Thyroid gland (tissue), 4 donors: ENCODE data around the gene COASY. TPM values are rescaled to one million over a fixed set of nuclear protein-coding genes. Genes with fewer than 3 reads are reported as not detected.
"Not testable (repeated sequence)": the region's sequence is repeated elsewhere in the genome, so short reads cannot be mapped to it uniquely, and the experiment has no call there.

ENCODE experiments used
- DNase-seq, 2 donors: peaks; one replicate each; pipeline ENCODE4 v3.0.0-alpha.2; 2019
- H3K27ac ChIP-seq, 3 donors: fragments of 200-600 bp; sonication (generic); 1 replicate in 2 of 3; 2 replicates in 1 of 3; pipeline ENCODE4 v1.5.1; 2016 to 2019; ENCODE audit warnings: mild to moderate bottlenecking in 1 of 3, moderate library complexity in 1 of 3
- H3K27me3 ChIP-seq: fragments of 200-600 bp; sonication (generic); one replicate; pipeline ENCODE4 v1.5.1; 2019
- H3K36me3 ChIP-seq, 2 donors: fragments of 200-600 bp; sonication (generic); one replicate each; pipeline ENCODE4 v1.5.1; 2016 to 2019
- H3K4me1 ChIP-seq, 2 donors: fragments of 200-600 bp; sonication (generic); one replicate each; pipeline ENCODE4 v1.5.1; 2017 to 2019
- H3K4me3 ChIP-seq, 3 donors: fragments of 200-600 bp; sonication (generic); replicated peaks in 1 of 3; 1 replicate in 2 of 3; 2 replicates in 1 of 3; pipeline ENCODE4 v1.5.1; 2016; ENCODE audit warnings: mild to moderate bottlenecking in 1 of 3
- H3K9me3 ChIP-seq: fragments of 200-600 bp; sonication (generic); one replicate; pipeline ENCODE4 v1.5.1; 2017
- POLR2A ChIP-seq, 2 donors: fragments of 450-650 bp; IDR thresholded peaks; one replicate each; pipeline ENCODE4 v1.6.1; 2017; ENCODE audit warnings: antibody characterized with exemption in 2 of 2, mild to moderate bottlenecking in 2 of 2, moderate library complexity in 1 of 2
- WGBS, 2 donors: methylation state at CpG; one replicate each; pipeline ENCODE4 v1.1.5; 2017; 5-methylcytosine and 5-hydroxymethylcytosine counted together
- intact Hi-C: fragments of 100-400 bp; cut with DNase I; formaldehyde crosslinking; loops from one replicate; pipeline ENCODE4 v1.15.1; 2023
- total RNA-seq, 4 donors: library from RNA; depleted of rRNA; stranded (reverse); fragments of >200 nt; gene quantifications; one replicate each; pipeline ENCODE4 v1.2.3, GENCODE V29; 2016
- TF ChIP-seq, protein P1 (sequence below), 6 experiments: fragments of 200-600 bp in 3 of 6; fragments of 450-650 bp in 3 of 6; sonication (generic) in 3 of 6; IDR thresholded peaks; one replicate each; pipeline ENCODE4 v1.5.1; 2016 to 2019; ENCODE audit warnings: antibody characterized with exemption in 6 of 6, mild to moderate bottlenecking in 2 of 6, inconsistent platforms in 1 of 6, moderate library complexity in 1 of 6

COASY gene
- total RNA-seq, 4 donors from 2014 or later = 32.7 to 60.9 (median 48.7) TPM

DNA sequence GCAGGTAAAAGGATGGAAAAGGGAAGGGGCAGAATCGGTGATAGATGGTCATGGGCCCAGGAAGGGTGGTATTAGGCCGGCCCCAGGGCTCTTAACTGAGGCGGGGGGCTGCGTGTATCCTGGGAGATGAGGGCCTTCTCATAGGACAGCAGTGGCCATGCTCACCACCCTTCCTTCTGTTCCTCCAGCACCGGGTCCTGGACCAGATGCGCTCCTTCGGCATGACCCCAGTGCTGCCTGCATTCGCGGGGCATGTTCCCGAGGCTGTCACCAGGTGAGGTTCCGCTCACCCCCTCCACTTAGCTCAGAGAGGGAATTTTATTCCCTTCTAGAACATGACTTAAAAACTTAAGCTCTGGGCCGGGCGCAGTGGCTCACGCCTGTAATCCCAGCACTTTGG, 23.5 kb upstream of the COASY start:
- peaks cover 19 to 21% of the 10 kb centered on the region in 2 donors for H3K36me3 ChIP-seq
- 96 to 98% methylated on average over 14 of the region's 14 CpGs for WGBS, 2 donors
- H3K27ac ChIP-seq = no peak overlapping the region
- intact Hi-C loops = no loop called here
- no peak for DNase-seq
- no peaks in the 10 kb centered on the region for H3K27me3 ChIP-seq
- H3K4me1 ChIP-seq = peaks cover 8 to 19% of the 10 kb centered on the region in 2 donors
- H3K4me3 ChIP-seq = no peak overlapping the region
- TF ChIP-seq, protein P1, sequence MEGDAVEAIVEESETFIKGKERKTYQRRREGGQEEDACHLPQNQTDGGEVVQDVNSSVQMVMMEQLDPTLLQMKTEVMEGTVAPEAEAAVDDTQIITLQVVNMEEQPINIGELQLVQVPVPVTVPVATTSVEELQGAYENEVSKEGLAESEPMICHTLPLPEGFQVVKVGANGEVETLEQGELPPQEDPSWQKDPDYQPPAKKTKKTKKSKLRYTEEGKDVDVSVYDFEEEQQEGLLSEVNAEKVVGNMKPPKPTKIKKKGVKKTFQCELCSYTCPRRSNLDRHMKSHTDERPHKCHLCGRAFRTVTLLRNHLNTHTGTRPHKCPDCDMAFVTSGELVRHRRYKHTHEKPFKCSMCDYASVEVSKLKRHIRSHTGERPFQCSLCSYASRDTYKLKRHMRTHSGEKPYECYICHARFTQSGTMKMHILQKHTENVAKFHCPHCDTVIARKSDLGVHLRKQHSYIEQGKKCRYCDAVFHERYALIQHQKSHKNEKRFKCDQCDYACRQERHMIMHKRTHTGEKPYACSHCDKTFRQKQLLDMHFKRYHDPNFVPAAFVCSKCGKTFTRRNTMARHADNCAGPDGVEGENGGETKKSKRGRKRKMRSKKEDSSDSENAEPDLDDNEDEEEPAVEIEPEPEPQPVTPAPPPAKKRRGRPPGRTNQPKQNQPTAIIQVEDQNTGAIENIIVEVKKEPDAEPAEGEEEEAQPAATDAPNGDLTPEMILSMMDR (IDR thresholded peaks at IDR 0.05) = no peak
- no peak for TF ChIP-seq POLR2A (IDR thresholded peaks at IDR 0.05)
- H3K9me3 ChIP-seq = no peaks in the 10 kb centered on the region

DNA sequence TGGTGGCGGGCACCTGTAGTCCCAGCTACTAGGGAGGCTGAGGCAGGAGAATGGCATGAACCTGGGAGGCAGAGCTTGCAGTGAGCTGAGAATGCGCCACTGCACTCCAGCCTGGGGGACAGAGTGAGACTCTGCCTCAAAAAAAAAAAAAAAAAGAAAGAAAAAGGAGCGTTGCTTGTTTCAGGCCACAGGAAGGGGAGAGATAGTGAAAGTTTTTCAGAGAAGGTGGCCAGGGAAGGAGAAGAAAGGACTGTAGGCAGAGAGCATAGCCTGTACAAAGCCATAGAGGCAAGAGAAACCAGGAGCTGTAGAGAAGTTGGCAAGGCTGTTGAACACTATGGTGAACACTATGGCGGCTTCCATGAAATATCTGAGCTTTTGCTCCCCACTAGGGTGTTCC, 21.4 kb upstream of the COASY start:
- H3K9me3 ChIP-seq, intact Hi-C loops, DNase-seq, H3K4me3 ChIP-seq, H3K27me3 ChIP-seq, H3K27ac ChIP-seq: not testable (repeated sequence)
- WGBS, 2 donors = 94 to 97% methylated on average over 4 of the region's 4 CpGs
- peaks cover 8 to 11% of the 10 kb centered on the region in 2 donors for H3K4me1 ChIP-seq
- H3K36me3 ChIP-seq = peaks cover 21 to 30% of the 10 kb centered on the region in 2 donors

DNA sequence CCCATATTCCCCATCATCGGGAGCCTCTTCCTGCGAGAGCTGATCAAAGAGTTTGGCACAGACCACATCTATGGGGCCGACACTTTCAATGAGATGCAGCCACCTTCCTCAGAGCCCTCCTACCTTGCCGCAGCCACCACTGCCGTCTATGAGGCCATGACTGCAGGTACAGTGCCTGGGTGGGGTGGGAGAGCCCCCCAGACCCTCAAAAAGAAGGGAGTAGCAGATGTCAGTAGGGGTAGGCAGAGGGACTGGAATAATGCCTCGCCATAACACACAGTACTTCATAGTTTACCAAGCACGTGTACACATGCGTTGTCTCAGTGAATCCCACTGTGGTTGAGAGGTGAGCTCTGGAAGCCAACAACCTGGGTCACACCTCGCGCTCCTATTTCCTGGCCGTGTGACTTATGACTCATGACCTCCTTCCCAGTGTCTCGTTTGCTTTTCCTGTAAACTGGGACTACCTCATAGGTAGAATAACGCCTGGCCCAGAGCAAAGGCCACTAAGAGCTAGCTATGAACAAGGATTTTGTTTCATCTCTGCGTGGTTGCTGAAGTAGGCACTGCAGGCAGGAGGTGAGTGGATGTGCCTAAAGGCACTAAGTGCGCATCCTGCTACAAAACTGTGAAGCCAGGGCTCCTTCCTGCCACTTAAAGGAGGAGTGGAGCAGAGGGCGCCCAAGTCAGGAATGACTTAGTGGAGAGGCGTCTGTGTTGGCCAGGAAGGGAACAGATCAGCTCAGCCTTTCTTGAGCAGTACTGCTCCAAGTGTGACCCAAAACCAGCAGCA, 20.7 kb upstream of the COASY start:
- WGBS, 2 donors = 85 to 89% methylated on average over 13 to 17 of the region's 17 CpGs
- no peaks in the 10 kb centered on the region for H3K27me3 ChIP-seq
- TF ChIP-seq POLR2A (IDR thresholded peaks at IDR 0.05) = no peak
- TF ChIP-seq, protein P1 (IDR thresholded peaks at IDR 0.05) = no peak
- no peak for DNase-seq
- H3K4me1 ChIP-seq = peaks cover 8 to 9% of the 10 kb centered on the region in 2 donors
- H3K27ac ChIP-seq = no peak overlapping the region
- intact Hi-C loops = no loop called here
- H3K4me3 ChIP-seq = no peak overlapping the region
- no peaks in the 10 kb centered on the region for H3K9me3 ChIP-seq
- H3K36me3 ChIP-seq = peaks cover 21 to 30% of the 10 kb centered on the region in 2 donors

DNA sequence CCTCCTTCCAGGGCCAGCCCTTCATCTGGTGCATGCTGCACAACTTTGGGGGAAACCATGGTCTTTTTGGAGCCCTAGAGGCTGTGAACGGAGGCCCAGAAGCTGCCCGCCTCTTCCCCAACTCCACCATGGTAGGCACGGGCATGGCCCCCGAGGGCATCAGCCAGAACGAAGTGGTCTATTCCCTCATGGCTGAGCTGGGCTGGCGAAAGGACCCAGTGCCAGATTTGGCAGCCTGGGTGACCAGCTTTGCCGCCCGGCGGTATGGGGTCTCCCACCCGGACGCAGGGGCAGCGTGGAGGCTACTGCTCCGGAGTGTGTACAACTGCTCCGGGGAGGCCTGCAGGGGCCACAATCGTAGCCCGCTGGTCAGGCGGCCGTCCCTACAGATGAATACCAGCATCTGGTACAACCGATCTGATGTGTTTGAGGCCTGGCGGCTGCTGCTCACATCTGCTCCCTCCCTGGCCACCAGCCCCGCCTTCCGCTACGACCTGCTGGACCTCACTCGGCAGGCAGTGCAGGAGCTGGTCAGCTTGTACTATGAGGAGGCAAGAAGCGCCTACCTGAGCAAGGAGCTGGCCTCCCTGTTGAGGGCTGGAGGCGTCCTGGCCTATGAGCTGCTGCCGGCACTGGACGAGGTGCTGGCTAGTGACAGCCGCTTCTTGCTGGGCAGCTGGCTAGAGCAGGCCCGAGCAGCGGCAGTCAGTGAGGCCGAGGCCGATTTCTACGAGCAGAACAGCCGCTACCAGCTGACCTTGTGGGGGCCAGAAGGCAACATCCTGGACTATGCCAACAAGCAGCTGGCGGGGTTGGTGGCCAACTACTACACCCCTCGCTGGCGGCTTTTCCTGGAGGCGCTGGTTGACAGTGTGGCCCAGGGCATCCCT, 18.5 kb upstream of the COASY start:
- no peak overlapping the region for H3K4me3 ChIP-seq
- H3K27me3 ChIP-seq = no peaks in the 10 kb centered on the region
- H3K27ac ChIP-seq = no peak overlapping the region
- WGBS, 2 donors = 94 to 95% methylated on average over 21 to 34 of the region's 39 CpGs
- peaks cover 19 to 30% of the 10 kb centered on the region in 2 donors for H3K36me3 ChIP-seq
- peaks cover 3 to 5% of the 10 kb centered on the region in 2 donors for H3K4me1 ChIP-seq
- intact Hi-C loops = no loop called here
- no peak for TF ChIP-seq POLR2A (IDR thresholded peaks at IDR 0.05)
- no peak for DNase-seq
- no peaks in the 10 kb centered on the region for H3K9me3 ChIP-seq

DNA sequence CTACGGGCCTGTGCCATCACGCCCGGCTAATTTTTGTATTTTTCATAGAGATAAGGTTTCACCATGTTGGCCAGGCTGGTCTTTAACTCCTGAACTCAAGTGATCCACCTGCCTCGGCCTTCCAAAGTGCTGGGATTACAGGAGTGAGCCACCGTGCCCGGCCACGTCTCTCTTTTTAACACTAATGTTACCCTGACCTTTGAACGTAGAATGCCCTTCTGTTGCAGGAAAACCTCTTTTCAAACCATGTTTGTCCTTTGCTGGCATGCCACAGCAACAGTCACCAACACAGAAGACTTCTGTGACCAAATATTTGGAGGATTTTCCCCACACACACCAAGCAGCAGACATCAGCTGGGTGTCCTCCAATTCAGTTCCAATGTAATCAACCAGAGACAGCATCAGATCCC, 17.1 kb upstream of the COASY start:
- H3K4me1 ChIP-seq = peaks cover 10 to 11% of the 10 kb centered on the region in 2 donors
- H3K27me3 ChIP-seq = no peaks in the 10 kb centered on the region
- no peak overlapping the region for H3K4me3 ChIP-seq
- intact Hi-C loops = no loop called here
- DNase-seq = no peak
- H3K27ac ChIP-seq = no peak overlapping the region
- no peaks in the 10 kb centered on the region for H3K9me3 ChIP-seq
- TF ChIP-seq, protein P1 (IDR thresholded peaks at IDR 0.05) = no peak
- peaks cover 12 to 20% of the 10 kb centered on the region in 2 donors for H3K36me3 ChIP-seq
- WGBS, 2 donors = 81 to 84% methylated on average over 8 of the region's 8 CpGs

DNA sequence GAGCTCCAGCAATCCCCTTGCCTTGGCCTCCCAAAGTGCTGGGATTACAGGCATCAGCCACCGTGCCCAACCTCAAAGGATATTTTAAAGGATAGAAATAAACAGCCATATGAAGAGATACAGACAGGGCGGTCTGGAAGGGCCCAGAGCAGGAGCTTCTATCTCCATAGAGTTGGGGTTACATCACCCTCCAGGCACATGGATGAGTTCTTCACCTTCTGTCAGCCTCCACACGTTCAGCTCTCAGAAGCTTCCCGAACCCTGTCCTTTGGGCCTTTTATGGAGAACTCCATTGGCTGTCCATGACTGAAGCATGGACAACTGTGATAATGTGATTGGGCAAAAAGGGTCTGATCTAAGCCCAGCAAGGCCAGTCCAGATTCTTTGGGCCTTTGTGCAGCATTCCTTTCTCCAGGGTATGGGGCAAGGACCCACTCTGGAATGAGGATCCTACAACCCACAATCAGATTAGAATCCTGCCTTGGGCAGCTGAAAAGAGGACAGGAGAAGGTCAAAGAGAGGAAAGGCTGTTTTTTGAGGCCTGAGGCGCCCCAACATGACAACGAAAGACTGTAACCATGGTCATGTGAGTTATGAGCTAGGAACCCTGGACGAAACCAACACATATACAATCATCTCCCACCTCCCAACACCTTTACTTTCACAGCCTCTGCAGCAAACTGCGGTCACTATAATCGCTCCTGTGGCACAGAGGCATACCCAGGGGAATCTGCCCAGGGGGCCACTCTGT, 16.0 kb upstream of the COASY start:
- H3K27me3 ChIP-seq, H3K9me3 ChIP-seq, H3K4me3 ChIP-seq, DNase-seq, H3K27ac ChIP-seq, intact Hi-C loops: not testable (repeated sequence)
- Histone ChIP-seq H3K36me3 (peaks cover 12 to 20% of the 10 kb centered on the region in 2 donors), H3K4me1 (peaks cover 10 to 11% of the 10 kb centered on the region in 2 donors)
- 86 to 89% methylated on average over 9 of the region's 9 CpGs for WGBS, 2 donors
